Measurements from ENCODE around the gene IGFL1.
"Not testable (repeated sequence)": the region's sequence is repeated elsewhere in the genome, so short reads cannot be mapped to it uniquely, and the experiment has no call there.

IGFL1 gene

GRCh38 chr19:46201454-46202310 is 27.9 kb upstream of the IGFL1 start:
- DNase-seq (ENCODE audit: low read depth in 2 of 2) = no peak

GRCh38 chr19:46202426-46202825 is 27.1 kb upstream of the IGFL1 start:
- DNase-seq (ENCODE audit: low read depth in 2 of 2) = no peak

GRCh38 chr19:46202872-46203860 is 26.4 kb upstream of the IGFL1 start:
- no peak for DNase-seq (ENCODE audit: low read depth in 2 of 2)

- DNase-seq (ENCODE audit: low read depth in 2 of 2) = no peak
Measured at GRCh38 chr19:46204008-46204407, 25.5 kb upstream of the IGFL1 start.

- no peak for DNase-seq (ENCODE audit: low read depth in 2 of 2)
Measured at GRCh38 chr19:46205183-46205984, 24.2 kb upstream of the IGFL1 start.

- DNase-seq (ENCODE audit: low read depth in 2 of 2) = no peak
Measured at GRCh38 chr19:46206176-46206575, 23.4 kb upstream of the IGFL1 start.

GRCh38 chr19:46206682-46207081 is 22.9 kb upstream of the IGFL1 start:
- no peak for DNase-seq (ENCODE audit: low read depth in 2 of 2)

GRCh38 chr19:46207858-46208257 is 21.7 kb upstream of the IGFL1 start:
- not testable (repeated sequence) for DNase-seq (ENCODE audit: low read depth in 2 of 2)

- no peak for DNase-seq (ENCODE audit: low read depth in 2 of 2)
Measured at GRCh38 chr19:46209051-46209450, 20.5 kb upstream of the IGFL1 start.

GRCh38 chr19:46209472-46209871 is 20.1 kb upstream of the IGFL1 start:
- DNase-seq (ENCODE audit: low read depth in 2 of 2) = no peak

- no peak for DNase-seq (ENCODE audit: low read depth in 2 of 2)
Measured at GRCh38 chr19:46210669-46211068, 18.9 kb upstream of the IGFL1 start.

GRCh38 chr19:46211201-46211881 is 18.2 kb upstream of the IGFL1 start:
- DNase-seq (ENCODE audit: low read depth in 2 of 2) = no peak

GRCh38 chr19:46212592-46212991 is 16.9 kb upstream of the IGFL1 start:
- not testable (repeated sequence) for DNase-seq (ENCODE audit: low read depth in 2 of 2)

GRCh38 chr19:46213156-46213555 is 16.4 kb upstream of the IGFL1 start:
- DNase-seq (ENCODE audit: low read depth in 2 of 2) = no peak

- DNase-seq (ENCODE audit: low read depth in 2 of 2) = no peak
Measured at GRCh38 chr19:46213806-46214205, 15.7 kb upstream of the IGFL1 start.

- DNase-seq (ENCODE audit: low read depth in 2 of 2) = no peak
Measured at GRCh38 chr19:46216612-46217011, 12.9 kb upstream of the IGFL1 start.

- DNase-seq (ENCODE audit: low read depth in 2 of 2) = no peak
Measured at GRCh38 chr19:46217476-46217875, 12.1 kb upstream of the IGFL1 start.

GRCh38 chr19:46218160-46218559 is 11.4 kb upstream of the IGFL1 start:
- peak in 1 of 2 donors; percentile 6 for DNase-seq (ENCODE audit: low read depth in 2 of 2)

GRCh38 chr19:46220038-46220615 is 9.4 kb upstream of the IGFL1 start:
- DNase-seq (ENCODE audit: low read depth in 2 of 2) = no peak

- no peak for DNase-seq (ENCODE audit: low read depth in 2 of 2)
Measured at GRCh38 chr19:46221152-46221551, 8.4 kb upstream of the IGFL1 start.

Data from stimulated activated CD4-positive, alpha-beta T cell treated with anti-CD3 and anti-CD28 coated beads, Interleukin-1b, Interleukin-23, amount 100 ng/mL, for 1 hour (primary cell).